Measurements from ENCODE around the gene AP2A1.

DNA sequence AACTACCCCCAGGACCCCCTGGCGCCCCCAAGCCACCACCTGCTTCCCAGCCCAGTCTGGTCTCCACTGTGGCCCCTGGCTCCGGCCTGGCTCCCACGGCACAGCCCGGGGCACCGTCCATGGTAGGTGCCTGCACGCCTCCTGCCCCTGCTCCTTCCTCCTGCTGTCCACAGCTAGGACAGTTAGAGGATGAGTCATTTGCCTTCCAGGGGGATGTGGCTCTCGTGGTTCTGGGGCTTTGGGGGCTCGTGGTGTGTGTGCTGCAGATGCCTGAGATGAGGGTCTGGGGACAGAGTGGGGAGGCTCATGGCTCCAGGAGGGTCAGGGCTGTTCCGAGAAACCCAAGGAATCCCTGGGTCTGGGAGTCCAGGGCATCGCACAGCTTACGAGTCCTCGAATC is 64.0 kb downstream of the AP2A1 start:
- TF ChIP-seq, protein P1, sequence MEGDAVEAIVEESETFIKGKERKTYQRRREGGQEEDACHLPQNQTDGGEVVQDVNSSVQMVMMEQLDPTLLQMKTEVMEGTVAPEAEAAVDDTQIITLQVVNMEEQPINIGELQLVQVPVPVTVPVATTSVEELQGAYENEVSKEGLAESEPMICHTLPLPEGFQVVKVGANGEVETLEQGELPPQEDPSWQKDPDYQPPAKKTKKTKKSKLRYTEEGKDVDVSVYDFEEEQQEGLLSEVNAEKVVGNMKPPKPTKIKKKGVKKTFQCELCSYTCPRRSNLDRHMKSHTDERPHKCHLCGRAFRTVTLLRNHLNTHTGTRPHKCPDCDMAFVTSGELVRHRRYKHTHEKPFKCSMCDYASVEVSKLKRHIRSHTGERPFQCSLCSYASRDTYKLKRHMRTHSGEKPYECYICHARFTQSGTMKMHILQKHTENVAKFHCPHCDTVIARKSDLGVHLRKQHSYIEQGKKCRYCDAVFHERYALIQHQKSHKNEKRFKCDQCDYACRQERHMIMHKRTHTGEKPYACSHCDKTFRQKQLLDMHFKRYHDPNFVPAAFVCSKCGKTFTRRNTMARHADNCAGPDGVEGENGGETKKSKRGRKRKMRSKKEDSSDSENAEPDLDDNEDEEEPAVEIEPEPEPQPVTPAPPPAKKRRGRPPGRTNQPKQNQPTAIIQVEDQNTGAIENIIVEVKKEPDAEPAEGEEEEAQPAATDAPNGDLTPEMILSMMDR (conservative IDR thresholded peaks at IDR 0.05 in 1 of 2, IDR thresholded peaks at IDR 0.05 in 1 of 2; ENCODE audit: low read depth in 1 of 2, low read length in 2 of 2) = no peak
- TF ChIP-seq EZH2 (IDR thresholded peaks at IDR 0.05; ENCODE audit: low read length, missing control alignments) = no peak

Measured in fibroblast of lung (primary cell).